HCT116 (cell line): ENCODE results near the gene RC3H2. TPM values are rescaled to one million over a fixed set of nuclear protein-coding genes. Genes with fewer than 3 reads are reported as not detected.

Source experiments
- ATAC-seq: fragments of 200-7000 bp; cut with Tn5 transposase; 2 replicates; pipeline ENCODE4 v1.9.1; 2020; ENCODE audit warnings: mild to moderate bottlenecking, moderate library complexity
- BruUV-seq: library from RNA; stranded (reverse); fragments of 400-500 nt; replicated peaks from 2 replicates; lab custom pipeline; 2021; lab: Mats Ljungman, UMichigan
- CTCF ChIA-PET: fragments of 300-600 bp; sonication (Branson Sonifier 250); formaldehyde crosslinking; loops from one replicate; lab custom pipeline; 2021; ENCODE audit warnings: antibody characterized with exemption; lab: Charles Lee
- POLR2A ChIA-PET: fragments of 300-600, 350-600 bp; sonication (Branson Sonifier 250); formaldehyde crosslinking; loops from one replicate; lab custom pipeline; 2021; ENCODE audit warnings: antibody characterized with exemption; lab: Charles Lee
- RAD21 ChIA-PET, 2 experiments: fragments of 300-600 bp; sonication (Branson Sonifier 250); formaldehyde crosslinking; loops; one replicate each; lab custom pipeline; 2023; ENCODE audit warnings: low total read pairs in 2 of 2; ENCODE audit not compliant: uncharacterized antibody in 2 of 2, unreplicated experiment in 2 of 2, low non-redundant PET in 1 of 2; lab: Charles Lee
- DNase-seq: peaks from one replicate; pipeline ENCODE4 v3.0.0-alpha.2; 2010; ENCODE audit warnings: low read depth, low spot score
- H2AFZ ChIP-seq: fragments of 200-600 bp; shearing (Covaris generic), sonication (generic); 2 replicates; pipeline ENCODE4 v1.6.1; 2017; ENCODE audit warnings: low read depth, mixed run types, mixed read lengths, antibody characterized with exemption, low read length; ENCODE audit not compliant: poor library complexity, severe bottlenecking
- H3K27ac ChIP-seq: 2 replicates; pipeline ENCODE4 v1.5.1; 2012; ENCODE audit warnings: low read depth, low read length
- H3K27me3 ChIP-seq: fragments of 200-600 bp; sonication (generic); 2 replicates; pipeline ENCODE4 v1.6.1; 2016; ENCODE audit warnings: mixed run types, low read length, mixed read lengths; ENCODE audit not compliant: insufficient read depth
- H3K36me3 ChIP-seq, 2 experiments: fragments of 200-500 bp in 1 of 2; fragments of 200-600 bp in 1 of 2; sonication (Bioruptor generic) in 1 of 2; sonication (generic) in 1 of 2; 2 replicates each; pipeline versions ENCODE4 v1.5.1 to v1.6.1; 2014 to 2016; ENCODE audit warnings: low read length in 2 of 2, inconsistent platforms in 1 of 2, mixed read lengths in 1 of 2, mixed run types in 1 of 2; ENCODE audit not compliant: insufficient read depth in 2 of 2, control insufficient read depth in 1 of 2
- H3K4me1 ChIP-seq, 2 experiments: fragments of 200-600 bp in 1 of 2; sonication (generic) in 1 of 2; 2 replicates each; pipeline versions ENCODE4 v1.5.1 to v1.6.1; 2012 to 2017; ENCODE audit warnings: low read length in 2 of 2, inconsistent platforms in 1 of 2, mild to moderate bottlenecking in 1 of 2, mixed read lengths in 1 of 2, mixed run types in 1 of 2, moderate library complexity in 1 of 2; ENCODE audit not compliant: insufficient read depth in 2 of 2, control insufficient read depth in 1 of 2
- H3K4me2 ChIP-seq: fragments of 200-600 bp; sonication (generic); 2 replicates; pipeline ENCODE4 v1.6.1; 2017; ENCODE audit warnings: mixed run types, low read length, mixed read lengths
- H3K4me3 ChIP-seq, 2 experiments: fragments of 200-600 bp in 1 of 2; sonication (generic) in 1 of 2; replicated peaks in 1 of 2; 2 replicates each; pipeline ENCODE4 v1.5.1; 2011 to 2016; ENCODE audit warnings: low read length in 2 of 2, control low read depth in 1 of 2, low read depth in 1 of 2, mild to moderate bottlenecking in 1 of 2, mixed read lengths in 1 of 2, mixed run types in 1 of 2
- H3K79me2 ChIP-seq: fragments of 200-600 bp; sonication (generic); 2 replicates; pipeline ENCODE4 v1.6.1; 2017; ENCODE audit warnings: mild to moderate bottlenecking, mixed run types, low read length, moderate library complexity, mixed read lengths; ENCODE audit not compliant: insufficient read depth
- H3K9ac ChIP-seq: fragments of 200-600 bp; sonication (generic); 2 replicates; pipeline ENCODE4 v1.6.1; 2016; ENCODE audit warnings: low read length, mixed read lengths
- H3K9me2 ChIP-seq: fragments of 200-600 bp; sonication (generic), shearing (Covaris generic); 2 replicates; pipeline ENCODE4 v1.6.1; 2017; ENCODE audit warnings: mixed run types, mild to moderate bottlenecking, moderate library complexity; ENCODE audit not compliant: insufficient read depth
- H3K9me3 ChIP-seq, 2 experiments: fragments of 200-500 bp in 1 of 2; fragments of 200-600 bp in 1 of 2; sonication (Bioruptor generic) in 1 of 2; sonication (generic) in 1 of 2; 2 replicates each; pipeline ENCODE4 v1.6.1; 2014 to 2017; ENCODE audit warnings: low read length in 2 of 2, mixed read lengths in 2 of 2, inconsistent platforms in 1 of 2, low read depth in 1 of 2, mild to moderate bottlenecking in 1 of 2, mixed run types in 1 of 2, moderate library complexity in 1 of 2; ENCODE audit not compliant: control insufficient read depth in 1 of 2, insufficient read depth in 1 of 2
- H4K20me1 ChIP-seq: fragments of 200-600 bp; sonication (generic), shearing (Covaris generic); 2 replicates; pipeline ENCODE4 v1.6.1; 2017; ENCODE audit warnings: mixed run types, mild to moderate bottlenecking, moderate library complexity; ENCODE audit not compliant: insufficient read depth
- ATF3 ChIP-seq: IDR thresholded peaks from 2 replicates; pipeline ENCODE4 v1.6.1; 2012
- CEBPB ChIP-seq: IDR thresholded peaks from 2 replicates; pipeline ENCODE4 v1.6.1; 2012; ENCODE audit warnings: low read depth
- JUND ChIP-seq: IDR thresholded peaks from 2 replicates; pipeline ENCODE4 v1.6.1; 2012
- MAX ChIP-seq: IDR thresholded peaks from 2 replicates; pipeline ENCODE4 v1.6.1; 2012
- POLR2A ChIP-seq: IDR thresholded peaks from 2 replicates; pipeline ENCODE4 v1.7.0; 2011; ENCODE audit warnings: borderline replicate concordance; ENCODE audit not compliant: insufficient read depth, insufficient read length; ENCODE audit errors: extremely low read depth
- POLR2AphosphoS5 ChIP-seq: IDR thresholded peaks from 2 replicates; pipeline ENCODE4 v1.6.1; 2011; ENCODE audit warnings: mild to moderate bottlenecking, low read depth, low read length, moderate library complexity
- REST ChIP-seq: IDR thresholded peaks from 2 replicates; pipeline ENCODE4 v1.6.1; 2012; ENCODE audit warnings: low read depth
- SIN3A ChIP-seq: IDR thresholded peaks from 2 replicates; pipeline ENCODE4 v1.6.1; 2012; ENCODE audit warnings: low read depth
- SRF ChIP-seq: IDR thresholded peaks from 2 replicates; pipeline ENCODE4 v1.6.1; 2012; ENCODE audit warnings: low read depth
- YY1 ChIP-seq: IDR thresholded peaks from 2 replicates; pipeline ENCODE4 v1.6.1; 2011; ENCODE audit warnings: low read length, low read depth, moderate library complexity, mild to moderate bottlenecking; ENCODE audit not compliant: insufficient replicate concordance; ENCODE audit errors: extremely low read depth
- ZFX ChIP-seq: fragments of 450-650 bp; IDR thresholded peaks from 2 replicates; pipeline ENCODE4 v1.6.1; 2017
- ZNF274 ChIP-seq: fragments of 200-500 bp; sonication (Bioruptor generic); IDR thresholded peaks from 2 replicates; pipeline ENCODE4 v1.6.1; 2014; ENCODE audit warnings: mild to moderate bottlenecking, low read depth, low read length, inconsistent platforms
- intact Hi-C: fragments of 100-400 bp; cut with micrococcal nuclease; formaldehyde crosslinking; loops from 2 replicates; pipeline ENCODE4 v1.10.0; 2022
- total RNA-seq: library from RNA; stranded (reverse); gene quantifications from one replicate; pipeline ENCODE4 v1.2.1, GENCODE V29; 2021; ENCODE audit not compliant: unreplicated experiment

Gene RC3H2
- total RNA-seq, 1 experiment from 2014 or later, result 53.8 TPM

GRCh38 chr9:122936883-122937282 is 31.7 kb upstream of the RC3H2 start:
- Histone ChIP-seq H3K9me3 (no peaks in the 10 kb centered on the region), H3K27me3 (no peaks in the 10 kb centered on the region), H3K4me3 (no peak overlapping the region), H3K79me2 (peaks cover 63% of the 10 kb centered on the region), H3K4me1 (peaks cover 2 to 19% of the 10 kb centered on the region in 2 experiments; a peak in 3 of 4 replicates), H3K36me3 (peaks cover 4 to 10% of the 10 kb centered on the region in 2 experiments; a peak in 2 of 4 replicates), H3K9ac (no peak overlapping the region), H3K27ac (no peak overlapping the region), H2AFZ (no peak overlapping the region), H3K9me2 (0 out of 2 replicates have a peak, but pooled peaks cover 3% of the 10 kb centered on the region), H4K20me1 (no peaks in the 10 kb centered on the region), H3K4me2 (no peak overlapping the region)
- no peak for DNase-seq
- intact Hi-C loops, result no loop called here
- POLR2A ChIA-PET, result no interaction called here
- CTCF ChIA-PET, result no interaction called here
- TF ChIP-seq ZFX, result no peak
- no peak for TF ChIP-seq JUND
- TF ChIP-seq CEBPB, result no peak
- no peak for TF ChIP-seq MAX
- TF ChIP-seq POLR2AphosphoS5, result no peak
- no peak for TF ChIP-seq SRF
- no peak for TF ChIP-seq YY1
- TF ChIP-seq ATF3, result no peak
- TF ChIP-seq ZNF274, result no peak
- no peak for TF ChIP-seq REST
- TF ChIP-seq SIN3A, result no peak
- no peak for TF ChIP-seq POLR2A
- no TSS peak for BruUV-seq
- ATAC-seq, result no peak
- RAD21 ChIA-PET, result no interaction called here
